GM12878 (cell line): ENCODE data around the gene MEI1. TPM values are rescaled to one million over a fixed set of nuclear protein-coding genes. Genes with fewer than 3 reads are reported as not detected.
"Not testable (repeated sequence)": the region's sequence is repeated elsewhere in the genome, so short reads cannot be mapped to it uniquely, and the experiment has no call there.

Source experiments
- ATAC-seq: fragments of 200-7000 bp; cut with Tn5 transposase; 3 replicates; pipeline ENCODE4 v1.9.1; 2020; ENCODE audit warnings: mild to moderate bottlenecking, moderate library complexity
- BruUV-seq: library from RNA; stranded (reverse); fragments of 400-500 nt; replicated peaks from 2 replicates; lab custom pipeline; 2021; lab: Mats Ljungman, UMichigan
- CTCF ChIA-PET: fragments of 300-600 bp; sonication (Branson Sonifier 250); formaldehyde crosslinking; extraction: SDS; loops from one replicate; lab custom pipeline; 2021; ENCODE audit warnings: inconsistent platforms; lab: Yijun Ruan, JAX
- POLR2A ChIA-PET: fragments of 350-600 bp; formaldehyde crosslinking; extraction: SDS; loops from one replicate; lab custom pipeline; 2021; ENCODE audit warnings: inconsistent platforms; lab: Charles Lee
- RAD21 ChIA-PET: fragments of 300-600 bp; sonication (Branson Sonifier 250); formaldehyde crosslinking; loops from one replicate; lab custom pipeline; 2023; ENCODE audit warnings: antibody characterized with exemption; ENCODE audit not compliant: unreplicated experiment; lab: Charles Lee
- SMC1A ChIA-PET: fragments of 300-600 bp; sonication (Branson Sonifier 250); formaldehyde crosslinking; loops from one replicate; lab custom pipeline; 2023; ENCODE audit not compliant: unreplicated experiment, uncharacterized antibody; lab: Charles Lee
- DNase-seq: peaks from one replicate; pipeline ENCODE4 v3.0.0-alpha.2; 2011; ENCODE audit warnings: low read depth, low spot score
- FAIRE-seq: peaks from 3 replicates; lab custom pipeline; 2011; peaks lifted over from hg19 to GRCh38; lab: Jason Lieb, UNC
- H2AFZ ChIP-seq: 2 replicates; pipeline ENCODE4 v1.6.0; 2011; ENCODE audit warnings: low read depth, low read length, control low read depth; ENCODE audit not compliant: control insufficient read depth
- H3K27ac ChIP-seq: 2 replicates; pipeline ENCODE4 v1.5.1; 2011; ENCODE audit warnings: control low read depth; ENCODE audit not compliant: control insufficient read depth, insufficient read depth
- H3K27me3 ChIP-seq, 2 experiments: replicated peaks in 1 of 2; 2 replicates each; pipeline versions ENCODE4 v1.6.0 to v1.6.1; 2011; ENCODE audit warnings: low read length in 1 of 2; ENCODE audit not compliant: control insufficient read depth in 2 of 2, insufficient read depth in 2 of 2
- H3K36me3 ChIP-seq, 2 experiments: 2 replicates each; pipeline ENCODE4 v1.5.1; 2011; ENCODE audit warnings: low read length in 1 of 2; ENCODE audit not compliant: control insufficient read depth in 2 of 2, insufficient read depth in 2 of 2
- H3K4me1 ChIP-seq: 2 replicates; pipeline ENCODE4 v1.6.1; 2011; ENCODE audit warnings: mild to moderate bottlenecking, low read length, moderate library complexity, mixed read lengths; ENCODE audit not compliant: control insufficient read depth, insufficient read depth
- H3K4me2 ChIP-seq: 2 replicates; pipeline ENCODE4 v1.6.0; 2011; ENCODE audit warnings: control low read depth; ENCODE audit not compliant: control insufficient read depth, insufficient read depth
- H3K4me3 ChIP-seq: fragments of 200-600 bp; sonication (generic); 2 replicates; pipeline ENCODE4 v1.5.1; 2016
- H3K79me2 ChIP-seq: 2 replicates; pipeline ENCODE4 v1.6.0; 2011; ENCODE audit warnings: low read length; ENCODE audit not compliant: control insufficient read depth, insufficient read depth
- H3K9ac ChIP-seq: 2 replicates; pipeline ENCODE4 v1.8.0; 2011; ENCODE audit warnings: low read length, control low read depth, mixed read lengths; ENCODE audit not compliant: control insufficient read depth, insufficient read depth
- H3K9me3 ChIP-seq: replicated peaks from 3 replicates; pipeline ENCODE4 v1.5.1; 2011; ENCODE audit warnings: mild to moderate bottlenecking, low read length; ENCODE audit not compliant: control insufficient read depth, insufficient read depth
- H4K20me1 ChIP-seq: 2 replicates; pipeline ENCODE4 v1.6.0; 2011; ENCODE audit not compliant: control insufficient read depth, insufficient read depth
- BACH1 ChIP-seq: fragments of 450-650 bp; IDR thresholded peaks from 2 replicates; pipeline ENCODE4 v1.6.1; 2017; ENCODE audit warnings: mild to moderate bottlenecking, borderline replicate concordance
- BHLHE40 ChIP-seq, 2 experiments: fragments of 450-650 bp in 1 of 2; IDR thresholded peaks; 2 replicates each; pipeline ENCODE4 v1.6.1; 2011 to 2017; ENCODE audit warnings: low read depth in 2 of 2, borderline replicate concordance in 1 of 2, improper control_type of control experiment in 1 of 2, low read length in 1 of 2, mild to moderate bottlenecking in 1 of 2
- EGR1 ChIP-seq, 2 experiments: IDR thresholded peaks; 1 replicate in 1 of 2; 2 replicates in 1 of 2; pipeline ENCODE4 v1.6.1; 2011 to 2012; ENCODE audit warnings: low read depth in 2 of 2, low read length in 2 of 2, borderline replicate concordance in 1 of 2, mild to moderate bottlenecking in 1 of 2, moderate library complexity in 1 of 2
- HCFC1 ChIP-seq: fragments of 150-350 bp; IDR thresholded peaks from 2 replicates; pipeline ENCODE4 v1.6.1; 2014; ENCODE audit warnings: low read length
- PAX8 ChIP-seq: fragments of 450-650 bp; IDR thresholded peaks from 2 replicates; pipeline ENCODE4 v1.6.1; 2017; ENCODE audit warnings: mild to moderate bottlenecking, moderate library complexity
- PML ChIP-seq: IDR thresholded peaks from 2 replicates; pipeline ENCODE4 v1.6.1; 2012; ENCODE audit warnings: low read length, inconsistent platforms
- RUNX3 ChIP-seq: IDR thresholded peaks from 2 replicates; pipeline ENCODE4 v1.6.1; 2012; ENCODE audit warnings: low read length, inconsistent platforms
- SPI1 ChIP-seq: IDR thresholded peaks from 2 replicates; pipeline ENCODE4 v1.6.1; 2011; ENCODE audit warnings: low read depth, mild to moderate bottlenecking, low read length, moderate library complexity, borderline replicate concordance; ENCODE audit not compliant: insufficient read depth
- YBX1 ChIP-seq: fragments of 450-650 bp; IDR thresholded peaks from 2 replicates; pipeline ENCODE4 v1.6.1; 2016; ENCODE audit warnings: antibody characterized with exemption
- WGBS: methylation state at CpG from one replicate; pipeline ENCODE4 v1.1.6; 2016; ENCODE audit warnings: low lambda C conversion rate; ENCODE audit not compliant: insufficient replicate concordance, insufficient coverage; ENCODE audit errors: missing lambda C conversion rate; 5-methylcytosine and 5-hydroxymethylcytosine counted together
- in situ Hi-C: fragments of 300-500 bp; cut with MboI; formaldehyde crosslinking; loops from 9 replicates; pipeline ENCODE4 v1.14.3; 2018; ENCODE audit warnings: mixed read lengths
- intact Hi-C: fragments of 100-400 bp; cut with micrococcal nuclease; formaldehyde crosslinking; loops from one replicate; pipeline ENCODE4 v1.14.2; 2022; ENCODE audit not compliant: unreplicated experiment
- polyA plus RNA-seq, 11 experiments: library from polyadenylated mRNA; depleted of rRNA in 4 of 11; unstranded in 6 of 11; stranded (reverse) in 5 of 11; fragments of >200 nt; fragmentation: Nextera tagmentation in 4 of 11; fragmentation: Illumina TruSeq in 1 of 11; extraction: Ambion mirVana in 4 of 11; extraction: Trizol in 1 of 11; gene quantifications; 1 replicate in 1 of 11; 2 replicates in 10 of 11; pipeline versions ENCODE4 v1.2.1 to v1.2.3, GENCODE V29; 2011 to 2016; ENCODE audit warnings: inconsistent platforms in 2 of 11, missing spikeins in 2 of 11, low read depth in 1 of 11
- total RNA-seq, 4 experiments: library from RNA; depleted of rRNA in 3 of 4; stranded (reverse); fragments of >200 nt in 3 of 4; fragmentation: Illumina TruSeq in 1 of 4; extraction: Trizol in 1 of 4; gene quantifications; 2 replicates each; pipeline versions ENCODE4 v1.2.1 to v1.2.3, GENCODE V29; 2013 to 2021
- TF ChIP-seq, protein P1 (sequence below): fragments of 450-650 bp; IDR thresholded peaks from 2 replicates; pipeline ENCODE4 v1.6.1; 2016; ENCODE audit warnings: mild to moderate bottlenecking
- TF ChIP-seq, protein P2 (sequence below): fragments of 450-650 bp; IDR thresholded peaks from 2 replicates; pipeline ENCODE4 v1.6.1; 2018; ENCODE audit warnings: borderline replicate concordance, mild to moderate bottlenecking; ENCODE audit not compliant: partially characterized antibody

Gene MEI1
- total and polyA plus RNA-seq, 10 of the 15 experiments (the other 5 are each of a cell fraction or from before 2014, with no cell fraction given), result 27.9 to 48.9 (median 35.8) TPM

DNA sequence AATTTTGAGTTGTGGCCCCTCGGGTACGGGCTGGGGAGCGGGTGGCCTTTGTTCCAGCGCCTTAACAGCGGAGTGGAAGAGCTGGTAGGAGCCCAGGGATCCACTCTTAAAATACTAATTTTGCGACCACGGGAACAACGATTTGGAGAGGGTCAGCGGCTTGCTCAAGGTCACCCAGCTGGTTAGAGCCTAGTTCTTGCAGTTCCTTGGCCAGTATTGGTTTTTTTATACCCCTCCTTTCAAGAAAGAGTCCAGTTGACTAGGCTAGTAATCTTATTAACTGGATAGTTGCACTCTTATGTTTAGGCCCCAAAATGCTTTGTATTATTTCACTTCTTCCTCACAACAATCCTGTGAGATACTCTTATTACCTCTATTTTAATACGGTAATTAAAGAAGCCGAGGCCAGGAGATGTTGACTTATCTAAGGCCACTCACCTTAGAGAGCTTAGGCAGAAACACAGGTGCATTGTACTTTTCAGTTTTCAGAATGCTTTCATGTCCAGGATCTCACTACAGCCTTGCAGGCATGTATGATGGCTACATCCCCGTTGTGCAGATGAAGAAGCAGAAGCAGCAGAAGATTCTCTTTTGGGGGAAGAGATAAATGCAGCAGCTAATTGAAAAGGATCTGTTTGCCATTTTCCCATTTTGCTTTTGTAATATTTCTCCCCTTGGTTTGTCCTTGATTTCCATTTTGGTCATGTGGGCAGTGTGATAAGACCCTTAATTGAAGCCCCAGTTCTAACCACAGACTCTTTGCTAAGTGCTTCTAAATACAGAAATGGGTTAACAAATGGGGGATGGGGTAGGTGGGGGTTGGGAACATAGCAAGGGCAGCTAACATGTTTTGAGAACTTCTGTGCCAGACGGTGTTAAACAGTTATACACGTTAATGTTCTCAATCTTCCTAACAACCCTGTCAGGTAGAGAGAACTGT, 135.0 kb downstream of the MEI1 start (continued):
- no peak for TF ChIP-seq BHLHE40 (IDR thresholded peaks at IDR 0.05; ENCODE audit: borderline replicate concordance in 1 of 2, low read depth in 2 of 2, low read length in 1 of 2)
- no peak for TF ChIP-seq HCFC1
- no peak for TF ChIP-seq EGR1 (IDR thresholded peaks at IDR 0.05; ENCODE audit: borderline replicate concordance in 1 of 2, low read depth in 2 of 2, low read length in 2 of 2)
- TF ChIP-seq, protein P1, sequence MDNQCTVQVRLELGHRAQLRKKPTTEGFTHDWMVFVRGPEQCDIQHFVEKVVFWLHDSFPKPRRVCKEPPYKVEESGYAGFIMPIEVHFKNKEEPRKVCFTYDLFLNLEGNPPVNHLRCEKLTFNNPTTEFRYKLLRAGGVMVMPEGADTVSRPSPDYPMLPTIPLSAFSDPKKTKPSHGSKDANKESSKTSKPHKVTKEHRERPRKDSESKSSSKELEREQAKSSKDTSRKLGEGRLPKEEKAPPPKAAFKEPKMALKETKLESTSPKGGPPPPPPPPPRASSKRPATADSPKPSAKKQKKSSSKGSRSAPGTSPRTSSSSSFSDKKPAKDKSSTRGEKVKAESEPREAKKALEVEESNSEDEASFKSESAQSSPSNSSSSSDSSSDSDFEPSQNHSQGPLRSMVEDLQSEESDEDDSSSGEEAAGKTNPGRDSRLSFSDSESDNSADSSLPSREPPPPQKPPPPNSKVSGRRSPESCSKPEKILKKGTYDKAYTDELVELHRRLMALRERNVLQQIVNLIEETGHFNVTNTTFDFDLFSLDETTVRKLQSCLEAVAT, result 0 out of 2 replicates have a peak, but pooled peaks have one; percentile 22
- TF ChIP-seq PAX8, result no peak
- no peak for TF ChIP-seq SPI1
- no peak for TF ChIP-seq YBX1
- TF ChIP-seq PML, result no peak
- TF ChIP-seq BACH1, result no peak
- TF ChIP-seq, protein P2, sequence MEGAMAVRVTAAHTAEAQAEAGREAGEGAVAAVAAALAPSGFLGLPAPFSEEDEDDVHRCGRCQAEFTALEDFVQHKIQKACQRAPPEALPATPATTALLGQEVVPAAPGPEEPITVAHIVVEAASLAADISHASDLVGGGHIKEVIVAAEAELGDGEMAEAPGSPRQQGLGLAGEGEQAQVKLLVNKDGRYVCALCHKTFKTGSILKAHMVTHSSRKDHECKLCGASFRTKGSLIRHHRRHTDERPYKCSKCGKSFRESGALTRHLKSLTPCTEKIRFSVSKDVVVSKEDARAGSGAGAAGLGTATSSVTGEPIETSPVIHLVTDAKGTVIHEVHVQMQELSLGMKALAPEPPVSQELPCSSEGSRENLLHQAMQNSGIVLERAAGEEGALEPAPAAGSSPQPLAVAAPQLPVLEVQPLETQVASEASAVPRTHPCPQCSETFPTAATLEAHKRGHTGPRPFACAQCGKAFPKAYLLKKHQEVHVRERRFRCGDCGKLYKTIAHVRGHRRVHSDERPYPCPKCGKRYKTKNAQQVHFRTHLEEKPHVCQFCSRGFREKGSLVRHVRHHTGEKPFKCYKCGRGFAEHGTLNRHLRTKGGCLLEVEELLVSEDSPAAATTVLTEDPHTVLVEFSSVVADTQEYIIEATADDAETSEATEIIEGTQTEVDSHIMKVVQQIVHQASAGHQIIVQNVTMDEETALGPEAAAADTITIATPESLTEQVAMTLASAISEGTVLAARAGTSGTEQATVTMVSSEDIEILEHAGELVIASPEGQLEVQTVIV, result no peak
- peak; percentile 51 for TF ChIP-seq RUNX3

DNA sequence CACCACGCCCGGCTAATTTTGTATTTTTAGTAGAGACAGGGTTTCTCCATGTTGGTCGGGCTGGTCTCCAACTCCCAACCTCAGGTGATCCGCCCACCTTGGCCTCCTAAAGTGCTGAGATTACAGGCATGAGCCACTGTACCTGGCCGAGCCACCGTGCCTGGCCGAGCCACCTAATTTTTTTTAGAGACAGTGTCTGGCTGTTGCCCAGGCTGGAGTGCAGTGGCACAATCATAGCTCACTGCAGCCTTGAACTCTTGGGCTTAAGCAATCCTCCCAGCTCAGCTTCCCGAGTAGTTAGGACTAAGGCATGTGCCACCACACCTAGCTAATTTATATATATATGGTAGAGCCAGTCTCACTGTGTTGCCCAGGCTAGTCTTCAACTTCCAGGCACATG, 136.2 kb downstream of the MEI1 start:
- ATAC-seq, BruUV-seq, H3K27me3 ChIP-seq, H2AFZ ChIP-seq, H3K9me3 ChIP-seq, DNase-seq, in situ Hi-C loops, H4K20me1 ChIP-seq, H3K9ac ChIP-seq, FAIRE-seq, intact Hi-C loops, H3K27ac ChIP-seq: not testable (repeated sequence)
- CTCF ChIA-PET, result interaction anchor here (0.7 to 5.2 kb wide), 5 partner anchors 11 to 138 kb away, joined by 3 to 51 read pairs (median 5); partner anchors contain the start of gene CCDC134
- peaks cover 2 to 17% of the 10 kb centered on the region in 2 experiments; a peak in 3 of 4 replicates for H3K36me3 ChIP-seq
- H3K79me2 ChIP-seq, result peaks cover 84% of the 10 kb centered on the region
- peak overlapping the region; percentile 11; the same call in 1 of the 2 replicates for H3K4me3 ChIP-seq
- H3K4me1 ChIP-seq, result peaks cover 17% of the 10 kb centered on the region
- RAD21 ChIA-PET, result interaction anchor here (0.7 to 11.0 kb wide), 11 partner anchors 8 to 138 kb away, joined by 3 to 84 read pairs (median 8); partner anchors contain the start of gene CENPM
- peak overlapping the region; percentile 69; the same call in 1 of the 2 replicates for H3K4me2 ChIP-seq
- SMC1A ChIA-PET, result interaction anchor here (0.6 to 6.2 kb wide), 11 partner anchors 10 to 107 kb away, joined by 3 to 62 read pairs (median 5); no protein-coding TSS in a partner anchor
- POLR2A ChIA-PET, result interaction anchor here (0.6 to 7.8 kb wide), 11 partner anchors 10 to 111 kb away, joined by 4 to 72 read pairs (median 8); partner anchors contain the start of genes CCDC134, CENPM and TNFRSF13C
- 85% methylated on average over 6 of the region's 8 CpGs for WGBS
